ENCODE data around the gene IDI1. TPM values are rescaled to one million over a fixed set of nuclear protein-coding genes. Genes with fewer than 3 reads are reported as not detected.

IDI1 gene
- total RNA-seq, 1 experiment from 2014 or later, result 44.7 TPM

DNA sequence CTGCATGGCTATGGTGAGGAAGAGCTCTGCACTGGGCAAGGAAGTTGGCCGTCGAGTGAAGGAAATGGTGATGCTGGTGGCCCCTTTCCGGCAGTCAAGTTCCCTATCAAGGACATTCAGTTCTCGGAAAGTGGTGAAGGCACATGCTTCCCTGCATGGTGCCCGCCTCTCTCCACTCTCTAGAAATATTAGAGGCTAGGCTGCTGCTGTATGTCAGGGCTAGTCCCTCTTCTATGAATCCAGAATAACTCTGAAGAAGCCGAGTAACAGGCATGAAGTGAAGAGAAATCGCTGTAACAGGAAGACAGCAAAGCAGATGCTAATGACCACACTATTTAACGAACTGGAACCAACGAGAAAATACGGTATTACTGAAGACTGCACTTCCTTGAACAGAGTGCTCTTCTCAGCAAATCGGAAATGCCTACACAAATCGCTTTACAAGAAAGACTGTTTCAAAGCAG, 5.4 kb downstream of the IDI1 start:
- Mint-ChIP-seq H3K27me3 (ENCODE audit: low read depth) (no peaks in the 10 kb centered on the region), H3K36me3 (ENCODE audit: insufficient read depth in 1 of 3, low read depth in 3 of 3) (peaks cover 31 to 66% (median 54%) of the 10 kb centered on the region in 3 experiments), H3K4me3 (no peak overlapping the region), H3K4me1 (peaks cover 21 to 23% of the 10 kb centered on the region in 2 experiments), H3K27ac (peak overlapping the region in 2 of 3 experiments; percentile 68 to 88; a peak in 3 of 7 replicates), H3K9me3 (no peaks in the 10 kb centered on the region; a peak in 2 of 5 replicates)
- Histone ChIP-seq H3K23ac (ENCODE audit: insufficient read length, low read depth, low read length) (no peak overlapping the region), H3K9me3 (ENCODE audit: control insufficient read depth, low read depth, low read length) (no peaks in the 10 kb centered on the region), H3K56ac (ENCODE audit: insufficient read length, low read depth, low read length) (no peak overlapping the region), H2BK120ac (ENCODE audit: low read depth, low read length, poor library complexity, severe bottlenecking) (no peak overlapping the region), H3T11ph (ENCODE audit: low read length) (no peak overlapping the region), H2BK5ac (ENCODE audit: insufficient read length, low read length) (no peak overlapping the region), H3K9ac (ENCODE audit: extremely low read depth, insufficient read length, low read length) (no peak overlapping the region), H4K5ac (ENCODE audit: insufficient read length, low read depth, low read length) (no peak overlapping the region), H3K4me2 (ENCODE audit: insufficient read depth, insufficient read length, low read length) (no peak overlapping the region), H4K20me1 (ENCODE audit: control insufficient read depth, insufficient read depth, insufficient read length) (no peaks in the 10 kb centered on the region), H3K27me3 (ENCODE audit: insufficient read depth, low read length) (no peaks in the 10 kb centered on the region), H2AFZ (ENCODE audit: low read length) (no peak overlapping the region), H2BK15ac (ENCODE audit: low read depth, low read length) (no peak overlapping the region), H3K79me2 (ENCODE audit: insufficient read depth, low read length) (peaks cover 28% of the 10 kb centered on the region), H3K4me1 (ENCODE audit: insufficient read depth, low read length) (no peaks in the 10 kb centered on the region; the same call in 1 of the 2 replicates), H4K91ac (ENCODE audit: insufficient read length, low read depth, low read length) (no peak overlapping the region), H3K27ac (ENCODE audit: insufficient read length, low read depth, low read length) (no peak overlapping the region), H2BK12ac (ENCODE audit: insufficient read length, low read depth, low read length) (no peak overlapping the region), H2BK20ac (ENCODE audit: low read depth, low read length, poor library complexity, severe bottlenecking) (no peak overlapping the region), H3K4ac (ENCODE audit: low read depth, low read length) (no peak overlapping the region), H4K8ac (replicated peaks; ENCODE audit: insufficient read length, low read depth, low read length) (no peak overlapping the region), H3K18ac (ENCODE audit: insufficient read length, low read depth, low read length) (no peak overlapping the region), H3K14ac (ENCODE audit: insufficient read depth, low read length) (no peak overlapping the region), H3K79me1 (ENCODE audit: insufficient read depth, low read depth, low read length, poor library complexity, severe bottlenecking) (no peaks in the 10 kb centered on the region), H3K23me2 (ENCODE audit: insufficient read length, low read depth, low read length, poor library complexity, severe bottlenecking) (peaks cover 3% of the 10 kb centered on the region), H2AK5ac (ENCODE audit: insufficient read length, low read length) (no peak overlapping the region)
- no CpG with 5 or more reads among the region's 12 CpGs for WGBS (ENCODE audit: extremely low coverage, insufficient read length, low lambda C conversion rate)
- DNase-seq, result no peak
- TF ChIP-seq, protein P1, sequence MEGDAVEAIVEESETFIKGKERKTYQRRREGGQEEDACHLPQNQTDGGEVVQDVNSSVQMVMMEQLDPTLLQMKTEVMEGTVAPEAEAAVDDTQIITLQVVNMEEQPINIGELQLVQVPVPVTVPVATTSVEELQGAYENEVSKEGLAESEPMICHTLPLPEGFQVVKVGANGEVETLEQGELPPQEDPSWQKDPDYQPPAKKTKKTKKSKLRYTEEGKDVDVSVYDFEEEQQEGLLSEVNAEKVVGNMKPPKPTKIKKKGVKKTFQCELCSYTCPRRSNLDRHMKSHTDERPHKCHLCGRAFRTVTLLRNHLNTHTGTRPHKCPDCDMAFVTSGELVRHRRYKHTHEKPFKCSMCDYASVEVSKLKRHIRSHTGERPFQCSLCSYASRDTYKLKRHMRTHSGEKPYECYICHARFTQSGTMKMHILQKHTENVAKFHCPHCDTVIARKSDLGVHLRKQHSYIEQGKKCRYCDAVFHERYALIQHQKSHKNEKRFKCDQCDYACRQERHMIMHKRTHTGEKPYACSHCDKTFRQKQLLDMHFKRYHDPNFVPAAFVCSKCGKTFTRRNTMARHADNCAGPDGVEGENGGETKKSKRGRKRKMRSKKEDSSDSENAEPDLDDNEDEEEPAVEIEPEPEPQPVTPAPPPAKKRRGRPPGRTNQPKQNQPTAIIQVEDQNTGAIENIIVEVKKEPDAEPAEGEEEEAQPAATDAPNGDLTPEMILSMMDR (conservative IDR thresholded peaks at IDR 0.05), result no peak

All from H9 (cell line).